ENCODE measurements around the gene ABCC2. TPM values are rescaled to one million over a fixed set of nuclear protein-coding genes. Genes with fewer than 3 reads are reported as not detected.
A peak's percentile ranks its signal among the peaks of the same experiment; 100 is the strongest.

The ABCC2 gene
- total RNA-seq, 1 donor from 2014 or later = 1.9 TPM

- H3K4me3 Mint-ChIP-seq (ENCODE audit: unreplicated experiment) = no peak overlapping the region
- H3K27ac Mint-ChIP-seq (ENCODE audit: unreplicated experiment) = no peak overlapping the region
- DNase-seq (ENCODE audit: low spot score) = no peak
- H3K27me3 Mint-ChIP-seq (ENCODE audit: unreplicated experiment) = no peaks in the 10 kb centered on the region
- peaks cover 2% of the 10 kb centered on the region for H3K4me1 Mint-ChIP-seq (ENCODE audit: unreplicated experiment)
- no peaks in the 10 kb centered on the region for H3K9me3 Mint-ChIP-seq (ENCODE audit: unreplicated experiment)
- no peak for TF ChIP-seq CTCF (IDR thresholded peaks at IDR 0.05; ENCODE audit: unreplicated experiment)
- H3K36me3 Mint-ChIP-seq (ENCODE audit: low read depth, unreplicated experiment) = no peaks in the 10 kb centered on the region
Measured at GRCh38 chr10:99769706-99770105, 12.7 kb upstream of the ABCC2 start.

- Mint-ChIP-seq H3K9me3 (ENCODE audit: unreplicated experiment) (no peaks in the 10 kb centered on the region), H3K36me3 (ENCODE audit: low read depth, unreplicated experiment) (no peaks in the 10 kb centered on the region), H3K27ac (ENCODE audit: unreplicated experiment) (no peak overlapping the region), H3K27me3 (ENCODE audit: unreplicated experiment) (no peaks in the 10 kb centered on the region), H3K4me3 (ENCODE audit: unreplicated experiment) (no peak overlapping the region), H3K4me1 (ENCODE audit: unreplicated experiment) (peaks cover 2% of the 10 kb centered on the region)
- no peak for DNase-seq (ENCODE audit: low spot score)
- TF ChIP-seq CTCF (IDR thresholded peaks at IDR 0.05; ENCODE audit: unreplicated experiment) = no peak
Measured at GRCh38 chr10:99770408-99771045, 11.9 kb upstream of the ABCC2 start.

GRCh38 chr10:99775850-99776249 is 6.6 kb upstream of the ABCC2 start:
- H3K27ac Mint-ChIP-seq (ENCODE audit: unreplicated experiment) = no peak overlapping the region
- H3K36me3 Mint-ChIP-seq (ENCODE audit: low read depth, unreplicated experiment) = no peaks in the 10 kb centered on the region
- DNase-seq (ENCODE audit: low spot score) = no peak

GRCh38 chr10:99777918-99778714 is 4.3 kb upstream of the ABCC2 start:
- Mint-ChIP-seq H3K4me3 (ENCODE audit: unreplicated experiment) (no peak overlapping the region), H3K9me3 (ENCODE audit: unreplicated experiment) (no peaks in the 10 kb centered on the region), H3K36me3 (ENCODE audit: low read depth, unreplicated experiment) (no peaks in the 10 kb centered on the region), H3K27me3 (ENCODE audit: unreplicated experiment) (peaks cover 1% of the 10 kb centered on the region), H3K4me1 (ENCODE audit: unreplicated experiment) (peaks cover 42% of the 10 kb centered on the region), H3K27ac (ENCODE audit: unreplicated experiment) (peak overlapping the region; percentile 99)
- DNase-seq (ENCODE audit: low spot score) = no peak
- TF ChIP-seq CTCF (IDR thresholded peaks at IDR 0.05; ENCODE audit: unreplicated experiment) = no peak

More at GRCh38 chr10:99775850-99776249, 6.6 kb upstream of the ABCC2 start:
- Mint-ChIP-seq H3K4me1 (ENCODE audit: unreplicated experiment) (peaks cover 38% of the 10 kb centered on the region), H3K4me3 (ENCODE audit: unreplicated experiment) (no peak overlapping the region), H3K9me3 (ENCODE audit: unreplicated experiment) (no peaks in the 10 kb centered on the region), H3K27me3 (ENCODE audit: unreplicated experiment) (no peaks in the 10 kb centered on the region)
- TF ChIP-seq CTCF (IDR thresholded peaks at IDR 0.05; ENCODE audit: unreplicated experiment) = no peak

- peak; percentile 15 for DNase-seq (ENCODE audit: low spot score)
- Mint-ChIP-seq H3K4me1 (ENCODE audit: unreplicated experiment) (peaks cover 42% of the 10 kb centered on the region), H3K27ac (ENCODE audit: unreplicated experiment) (peak overlapping the region; percentile 99), H3K9me3 (ENCODE audit: unreplicated experiment) (no peaks in the 10 kb centered on the region), H3K36me3 (ENCODE audit: low read depth, unreplicated experiment) (no peaks in the 10 kb centered on the region), H3K27me3 (ENCODE audit: unreplicated experiment) (peaks cover 3% of the 10 kb centered on the region), H3K4me3 (ENCODE audit: unreplicated experiment) (peak overlapping the region; percentile 50)
- no peak for TF ChIP-seq CTCF (IDR thresholded peaks at IDR 0.05; ENCODE audit: unreplicated experiment)
Measured at GRCh38 chr10:99779335-99779734, 3.1 kb upstream of the ABCC2 start.

All from endothelial cell (in vitro differentiated cells).